EL (cell line): ENCODE measurements around the gene ELF2.
A peak's percentile ranks its signal among the peaks of the same experiment; 100 is the strongest.
"Not testable (repeated sequence)": the region's sequence is repeated elsewhere in the genome, so short reads cannot be mapped to it uniquely, and the experiment has no call there.

Experiments
- DNase-seq: peaks from one replicate; pipeline ENCODE4 v3.0.0-alpha.2; 2016

ELF2 gene

GRCh38 chr4:139015269-139015947, 161.6 kb downstream of the ELF2 start, which contains the start of gene NOCT:
TSS of gene NOCT (plus strand) at chr4:139015781. CDS start at chr4:139015982, 201 bp downstream.
- peak; percentile 90 for DNase-seq

GRCh38 chr4:139014371-139015268, 162.4 kb downstream of the ELF2 start:
- DNase-seq: peak; percentile 95

DNA sequence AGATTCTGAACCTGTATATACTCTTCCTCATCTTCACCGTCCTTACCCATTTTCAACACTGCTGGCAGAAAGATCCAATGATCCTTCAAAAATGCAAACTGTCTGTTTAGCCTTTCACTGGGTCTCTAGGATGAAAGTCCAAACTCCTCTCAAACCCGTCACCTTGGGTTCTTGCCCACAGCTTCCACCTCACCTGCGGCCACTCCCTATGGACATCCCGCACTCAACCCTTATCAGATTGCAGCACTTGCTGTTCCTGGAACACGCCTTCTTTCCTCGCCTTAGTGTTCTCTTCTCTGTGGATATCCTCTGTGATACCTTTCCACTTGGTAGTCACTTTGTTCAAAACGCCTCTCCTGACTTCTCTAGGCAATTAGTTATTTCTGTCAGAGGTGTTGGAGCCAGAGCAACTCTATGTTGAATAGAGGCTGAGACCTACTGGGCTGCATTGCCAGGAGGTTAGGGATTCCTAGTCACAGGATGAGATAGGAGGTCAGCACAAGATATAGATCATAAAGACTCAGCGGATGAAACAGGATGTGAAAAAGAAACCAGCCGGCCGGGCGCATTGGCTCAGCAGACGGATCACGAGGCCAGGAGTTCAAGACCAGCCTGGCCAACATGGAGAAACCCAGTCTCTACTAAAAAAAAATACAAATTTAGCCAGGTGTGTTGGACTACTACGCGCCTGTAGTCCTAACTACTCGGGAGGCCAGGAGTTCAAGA, 165.6 kb downstream of the ELF2 start:
- no peak for DNase-seq

- no peak for DNase-seq
Observed at GRCh38 chr4:139009702-139010101, 167.3 kb downstream of the ELF2 start.

GRCh38 chr4:139008278-139008677, 168.7 kb downstream of the ELF2 start:
- DNase-seq: not testable (repeated sequence)

- no peak for DNase-seq
Observed at GRCh38 chr4:139007640-139008039, 169.4 kb downstream of the ELF2 start.
